ENCODE measurements around the gene ASS1. TPM values are rescaled to one million over a fixed set of nuclear protein-coding genes. Genes with fewer than 3 reads are reported as not detected.

The ASS1 gene
- total RNA-seq, 1 experiment from 2014 or later: 26.2 TPM

GRCh38 chr9:130531670-130532069, 86.9 kb downstream of the ASS1 start:
- ChIA-PET POLR2A (no interaction called here), CTCF (interaction anchor here (0.5 kb wide), 1 partner anchor 9 kb away, joined by 14 read pairs; no protein-coding TSS in a partner anchor)
- ATAC-seq: no peak
- Histone ChIP-seq H3K4me3 (ENCODE audit: low read depth in 2 of 2, low read length in 2 of 2) (no peak overlapping the region), H3K9me3 (ENCODE audit: control insufficient read depth, insufficient read depth, low read depth, low read length) (no peaks in the 10 kb centered on the region), H3K27ac (ENCODE audit: low read length) (no peak overlapping the region), H3K4me1 (ENCODE audit: control insufficient read depth, insufficient read depth, low read length) (no peaks in the 10 kb centered on the region; the same call in 1 of the 2 replicates), H3K36me3 (ENCODE audit: control insufficient read depth, insufficient read depth, low read length) (no peaks in the 10 kb centered on the region), H3K27me3 (ENCODE audit: control insufficient read depth, insufficient read depth, low read length) (no peaks in the 10 kb centered on the region)
- DNase-seq (ENCODE audit: low read depth, low spot score): no peak
- intact Hi-C loops (cut with micrococcal nuclease; ENCODE audit: unreplicated experiment): no loop called here
- no TSS peak for BruUV-seq (replicated peaks)
- no peak for TF ChIP-seq SIN3A (IDR thresholded peaks at IDR 0.05; ENCODE audit: borderline replicate concordance, insufficient read depth, low read depth, low read length)
- TF ChIP-seq, protein P1, sequence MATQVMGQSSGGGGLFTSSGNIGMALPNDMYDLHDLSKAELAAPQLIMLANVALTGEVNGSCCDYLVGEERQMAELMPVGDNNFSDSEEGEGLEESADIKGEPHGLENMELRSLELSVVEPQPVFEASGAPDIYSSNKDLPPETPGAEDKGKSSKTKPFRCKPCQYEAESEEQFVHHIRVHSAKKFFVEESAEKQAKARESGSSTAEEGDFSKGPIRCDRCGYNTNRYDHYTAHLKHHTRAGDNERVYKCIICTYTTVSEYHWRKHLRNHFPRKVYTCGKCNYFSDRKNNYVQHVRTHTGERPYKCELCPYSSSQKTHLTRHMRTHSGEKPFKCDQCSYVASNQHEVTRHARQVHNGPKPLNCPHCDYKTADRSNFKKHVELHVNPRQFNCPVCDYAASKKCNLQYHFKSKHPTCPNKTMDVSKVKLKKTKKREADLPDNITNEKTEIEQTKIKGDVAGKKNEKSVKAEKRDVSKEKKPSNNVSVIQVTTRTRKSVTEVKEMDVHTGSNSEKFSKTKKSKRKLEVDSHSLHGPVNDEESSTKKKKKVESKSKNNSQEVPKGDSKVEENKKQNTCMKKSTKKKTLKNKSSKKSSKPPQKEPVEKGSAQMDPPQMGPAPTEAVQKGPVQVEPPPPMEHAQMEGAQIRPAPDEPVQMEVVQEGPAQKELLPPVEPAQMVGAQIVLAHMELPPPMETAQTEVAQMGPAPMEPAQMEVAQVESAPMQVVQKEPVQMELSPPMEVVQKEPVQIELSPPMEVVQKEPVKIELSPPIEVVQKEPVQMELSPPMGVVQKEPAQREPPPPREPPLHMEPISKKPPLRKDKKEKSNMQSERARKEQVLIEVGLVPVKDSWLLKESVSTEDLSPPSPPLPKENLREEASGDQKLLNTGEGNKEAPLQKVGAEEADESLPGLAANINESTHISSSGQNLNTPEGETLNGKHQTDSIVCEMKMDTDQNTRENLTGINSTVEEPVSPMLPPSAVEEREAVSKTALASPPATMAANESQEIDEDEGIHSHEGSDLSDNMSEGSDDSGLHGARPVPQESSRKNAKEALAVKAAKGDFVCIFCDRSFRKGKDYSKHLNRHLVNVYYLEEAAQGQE (IDR thresholded peaks at IDR 0.05; ENCODE audit: insufficient read depth in 1 of 2, low read depth in 2 of 2, low read length in 1 of 2): no peak
- no peak for TF ChIP-seq TCF7L2 (IDR thresholded peaks at IDR 0.05; ENCODE audit: low read depth, low read length)
- TF ChIP-seq, protein P2, sequence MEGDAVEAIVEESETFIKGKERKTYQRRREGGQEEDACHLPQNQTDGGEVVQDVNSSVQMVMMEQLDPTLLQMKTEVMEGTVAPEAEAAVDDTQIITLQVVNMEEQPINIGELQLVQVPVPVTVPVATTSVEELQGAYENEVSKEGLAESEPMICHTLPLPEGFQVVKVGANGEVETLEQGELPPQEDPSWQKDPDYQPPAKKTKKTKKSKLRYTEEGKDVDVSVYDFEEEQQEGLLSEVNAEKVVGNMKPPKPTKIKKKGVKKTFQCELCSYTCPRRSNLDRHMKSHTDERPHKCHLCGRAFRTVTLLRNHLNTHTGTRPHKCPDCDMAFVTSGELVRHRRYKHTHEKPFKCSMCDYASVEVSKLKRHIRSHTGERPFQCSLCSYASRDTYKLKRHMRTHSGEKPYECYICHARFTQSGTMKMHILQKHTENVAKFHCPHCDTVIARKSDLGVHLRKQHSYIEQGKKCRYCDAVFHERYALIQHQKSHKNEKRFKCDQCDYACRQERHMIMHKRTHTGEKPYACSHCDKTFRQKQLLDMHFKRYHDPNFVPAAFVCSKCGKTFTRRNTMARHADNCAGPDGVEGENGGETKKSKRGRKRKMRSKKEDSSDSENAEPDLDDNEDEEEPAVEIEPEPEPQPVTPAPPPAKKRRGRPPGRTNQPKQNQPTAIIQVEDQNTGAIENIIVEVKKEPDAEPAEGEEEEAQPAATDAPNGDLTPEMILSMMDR (IDR thresholded peaks at IDR 0.05): no peak
- TF ChIP-seq POLR2AphosphoS5 (IDR thresholded peaks at IDR 0.05; ENCODE audit: low read depth, low read length): no peak
- in situ Hi-C loops (cut with HindIII; ENCODE audit: low pct_unique_long_range_greater_than_20kb, low sequenced_read_pairs): no loop called here

GRCh38 chr9:130532426-130533080, 87.8 kb downstream of the ASS1 start:
- H3K36me3 ChIP-seq (ENCODE audit: control insufficient read depth, insufficient read depth, low read length): no peaks in the 10 kb centered on the region
- BruUV-seq (replicated peaks): no TSS peak
- H3K4me1 ChIP-seq (ENCODE audit: control insufficient read depth, insufficient read depth, low read length): no peaks in the 10 kb centered on the region; the same call in 1 of the 2 replicates
- POLR2A ChIA-PET: no interaction called here
- H3K27me3 ChIP-seq (ENCODE audit: control insufficient read depth, insufficient read depth, low read length): no peaks in the 10 kb centered on the region
- intact Hi-C loops (cut with micrococcal nuclease; ENCODE audit: unreplicated experiment): no loop called here
- CTCF ChIA-PET: no interaction called here
- H3K27ac ChIP-seq (ENCODE audit: low read length): no peak overlapping the region
- no peaks in the 10 kb centered on the region for H3K9me3 ChIP-seq (ENCODE audit: control insufficient read depth, insufficient read depth, low read depth, low read length)
- ATAC-seq (no peak), DNase-seq (ENCODE audit: low read depth, low spot score) (no peak)
- H3K4me3 ChIP-seq (ENCODE audit: low read depth in 2 of 2, low read length in 2 of 2): no peak overlapping the region
- no peak for TF ChIP-seq TCF7L2 (IDR thresholded peaks at IDR 0.05; ENCODE audit: low read depth, low read length)
- no peak for TF ChIP-seq SIN3A (IDR thresholded peaks at IDR 0.05; ENCODE audit: borderline replicate concordance, insufficient read depth, low read depth, low read length)
- no peak for TF ChIP-seq POLR2AphosphoS5 (IDR thresholded peaks at IDR 0.05; ENCODE audit: low read depth, low read length)
- TF ChIP-seq, protein P2 (IDR thresholded peaks at IDR 0.05): no peak
- TF ChIP-seq, protein P1 (IDR thresholded peaks at IDR 0.05; ENCODE audit: insufficient read depth in 1 of 2, low read depth in 2 of 2, low read length in 1 of 2): no peak
- in situ Hi-C loops (cut with HindIII; ENCODE audit: low pct_unique_long_range_greater_than_20kb, low sequenced_read_pairs): no loop called here
